Endothelial cell of umbilical vein (primary cell): ENCODE results near the gene ABHD10. TPM values are rescaled to one million over a fixed set of nuclear protein-coding genes. Genes with fewer than 3 reads are reported as not detected.

Experiments
- BruUV-seq: library from RNA; stranded (reverse); fragments of 400-500 nt; replicated peaks from 2 replicates; lab custom pipeline; 2021; lab: Mats Ljungman, UMichigan
- CTCF ChIA-PET: fragments of 300-600, 350-600 bp; sonication (Branson Sonifier 250); formaldehyde crosslinking; loops from one replicate; lab custom pipeline; 2021; ENCODE audit warnings: antibody characterized with exemption, inconsistent platforms; lab: Charles Lee
- POLR2A ChIA-PET: fragments of 300-600, 350-600 bp; sonication (Branson Sonifier 250); formaldehyde crosslinking; loops from one replicate; lab custom pipeline; 2021; ENCODE audit warnings: antibody characterized with exemption, inconsistent platforms; lab: Charles Lee
- DNase-seq: peaks from one replicate; pipeline ENCODE4 v3.0.0-alpha.2; 2011; ENCODE audit warnings: low read depth, low spot score
- FAIRE-seq: peaks from 2 replicates; lab custom pipeline; 2011; peaks lifted over from hg19 to GRCh38; lab: Jason Lieb, UNC
- H2AFZ ChIP-seq: 2 replicates; pipeline ENCODE4 v1.6.0; 2012; ENCODE audit warnings: low read depth, low read length, control low read depth, inconsistent platforms
- H3K27ac ChIP-seq: 2 replicates; pipeline ENCODE4 v1.5.1; 2011; ENCODE audit warnings: low read depth, mild to moderate bottlenecking, control low read depth, low read length, moderate library complexity; ENCODE audit not compliant: insufficient read depth
- H3K27me3 ChIP-seq, 2 experiments: 2 replicates each; pipeline versions ENCODE4 v1.6.0 to v1.6.1; 2011; ENCODE audit warnings: low read length in 2 of 2, mixed read lengths in 1 of 2; ENCODE audit not compliant: control insufficient read depth in 2 of 2, insufficient read depth in 2 of 2
- H3K36me3 ChIP-seq, 2 experiments: 2 replicates in 1 of 2; 3 replicates in 1 of 2; pipeline ENCODE4 v1.5.1; 2011; ENCODE audit warnings: low read length in 2 of 2, mild to moderate bottlenecking in 1 of 2, moderate library complexity in 1 of 2; ENCODE audit not compliant: control insufficient read depth in 2 of 2, insufficient read depth in 2 of 2; ENCODE audit errors: extremely low read depth in 1 of 2
- H3K4me1 ChIP-seq: 3 replicates; pipeline ENCODE4 v1.5.1; 2011; ENCODE audit warnings: mild to moderate bottlenecking, low read length; ENCODE audit not compliant: control insufficient read depth, insufficient read depth; ENCODE audit errors: extremely low read depth
- H3K4me2 ChIP-seq: 2 replicates; pipeline ENCODE4 v1.6.1; 2011; ENCODE audit warnings: low read length, control low read depth, mixed read lengths; ENCODE audit not compliant: insufficient read depth
- H3K4me3 ChIP-seq, 3 experiments: fragments of 200-600 bp in 1 of 3; sonication (generic), shearing (Covaris generic) in 1 of 3; replicated peaks in 1 of 3; 2 replicates each; pipeline ENCODE4 v1.5.1; 2011 to 2016; ENCODE audit warnings: control low read depth in 3 of 3, low read length in 3 of 3, mild to moderate bottlenecking in 2 of 3, inconsistent platforms in 1 of 3, low read depth in 1 of 3, moderate library complexity in 1 of 3; ENCODE audit not compliant: insufficient read depth in 1 of 3
- H3K79me2 ChIP-seq: 2 replicates; pipeline ENCODE4 v1.6.0; 2012; ENCODE audit warnings: low read length, inconsistent platforms; ENCODE audit not compliant: control insufficient read depth, insufficient read depth
- H3K9ac ChIP-seq: replicated peaks from 2 replicates; pipeline ENCODE3; 2011; ENCODE audit warnings: low read length, control low read depth; ENCODE audit not compliant: insufficient read depth; ENCODE audit errors: extremely low read depth
- H3K9me1 ChIP-seq: replicated peaks from 3 replicates; pipeline ENCODE4 v1.6.0; 2011; ENCODE audit warnings: mild to moderate bottlenecking, low read length; ENCODE audit not compliant: control insufficient read depth, insufficient read depth; ENCODE audit errors: extremely low read depth
- H3K9me3 ChIP-seq: replicated peaks from 2 replicates; pipeline ENCODE4 v1.5.1; 2012; ENCODE audit warnings: low read length, inconsistent platforms; ENCODE audit not compliant: control insufficient read depth, insufficient read depth
- H4K20me1 ChIP-seq: replicated peaks from 2 replicates; pipeline ENCODE3; 2011; ENCODE audit warnings: mild to moderate bottlenecking, low read length; ENCODE audit not compliant: control insufficient read depth, insufficient read depth; ENCODE audit errors: extremely low read depth
- CTCF ChIP-seq, 2 donors: IDR thresholded peaks; 1 replicate in 1 of 2; 2 replicates in 1 of 2; pipeline ENCODE4 v1.5.1; 2011; ENCODE audit warnings: low read length in 2 of 2, mild to moderate bottlenecking in 2 of 2, moderate library complexity in 2 of 2, control low read depth in 1 of 2, inconsistent platforms in 1 of 2, low read depth in 1 of 2; ENCODE audit not compliant: insufficient read depth in 1 of 2; ENCODE audit errors: extremely low read depth in 1 of 2
- POLR2A ChIP-seq: IDR thresholded peaks from 2 replicates; pipeline ENCODE4 v1.6.1; 2012; ENCODE audit warnings: low read depth, mild to moderate bottlenecking, control low read depth, low read length
- POLR2AphosphoS5 ChIP-seq: IDR thresholded peaks from 2 replicates; pipeline ENCODE4 v1.6.1; 2012; ENCODE audit warnings: low read depth, mild to moderate bottlenecking, control low read depth, low read length, moderate library complexity; ENCODE audit not compliant: insufficient read depth
- dilution Hi-C: fragments of 300-500 bp; cut with MboI; formaldehyde crosslinking; loops from one replicate; pipeline ENCODE4 v1.15.0; 2019; ENCODE audit warnings: low sequenced_read_pairs; ENCODE audit not compliant: extremely low pct_ligation_motif_present
- intact Hi-C: fragments of 100-400 bp; cut with micrococcal nuclease; formaldehyde crosslinking; loops from one replicate; pipeline ENCODE4 v1.10.0; 2022
- polyA plus RNA-seq, 4 experiments: library from polyadenylated mRNA; depleted of rRNA in 3 of 4; stranded (reverse) in 3 of 4; unstranded in 1 of 4; fragments of >200 nt; gene quantifications; 2 replicates each; pipeline versions ENCODE4 v1.2.1 to v1.2.3, GENCODE V29; 2011 to 2012; ENCODE audit warnings: missing spikeins in 1 of 4
- total RNA-seq: library from RNA; stranded (reverse); gene quantifications from 2 replicates; pipeline ENCODE4 v1.2.3, GENCODE V29; 2021

Gene ABHD10
- total and polyA plus RNA-seq, 2 donors (not counting 3 experiments of a cell fraction or from before 2014, with no cell fraction given): 10.0 to 37.0 TPM

GRCh38 chr3:111967068-111967467 is 11.8 kb upstream of the ABHD10 start:
- Histone ChIP-seq H3K4me2 (peak overlapping the region; percentile 60), H3K4me1 (peaks cover 26% of the 10 kb centered on the region), H3K27ac (peak overlapping the region; percentile 88), H4K20me1 (no peaks in the 10 kb centered on the region), H3K4me3 (no peak overlapping the region), H3K9me1 (no peaks in the 10 kb centered on the region), H3K27me3 (no peaks in the 10 kb centered on the region), H3K36me3 (peaks cover 10 to 15% of the 10 kb centered on the region in 2 experiments), H2AFZ (peak overlapping the region; percentile 67), H3K9ac (peak overlapping the region; percentile 61), H3K79me2 (no peaks in the 10 kb centered on the region), H3K9me3 (no peaks in the 10 kb centered on the region)
- FAIRE-seq (peak; percentile 85), DNase-seq (peak; percentile 80)
- POLR2A ChIA-PET: interaction anchor here (0.9 to 1.8 kb wide), 6 partner anchors 10 to 109 kb away, joined by 3 to 6 read pairs (median 4); partner anchors contain the start of gene ABHD10
- CTCF ChIA-PET: interaction anchor here (1.0 to 7.9 kb wide), 26 partner anchors 10 to 298 kb away, joined by 3 to 239 read pairs (median 12); partner anchors contain the start of genes ABHD10 and PHLDB2
- dilution Hi-C loops (no loop called here), intact Hi-C loops (loop anchor here (1.0 kb wide), 11 partner anchors 10 to 298 kb away; no protein-coding TSS in a partner anchor)
- no peak for TF ChIP-seq POLR2A
- TF ChIP-seq POLR2AphosphoS5: peak; percentile 34
- BruUV-seq: no TSS peak

- intact Hi-C loops: loop anchor here (1.0 kb wide), 11 partner anchors 10 to 298 kb away; no protein-coding TSS in a partner anchor
- H3K36me3 ChIP-seq: peaks cover 10 to 13% of the 10 kb centered on the region in 2 experiments
- peak overlapping the region; percentile 88 for H3K27ac ChIP-seq
Measured at GRCh38 chr3:111967651-111968274, 11.1 kb upstream of the ABHD10 start.

More at GRCh38 chr3:111967651-111968274, 11.1 kb upstream of the ABHD10 start:
- no peak overlapping the region for H3K4me3 ChIP-seq
- no peaks in the 10 kb centered on the region for H3K9me1 ChIP-seq
- FAIRE-seq (peak; percentile 88), DNase-seq (peak; percentile 84)
- H3K9me3 ChIP-seq: no peaks in the 10 kb centered on the region
- peaks cover 26% of the 10 kb centered on the region for H3K4me1 ChIP-seq
- no peak overlapping the region for H2AFZ ChIP-seq
- H3K4me2 ChIP-seq: peak overlapping the region; percentile 60
- H4K20me1 ChIP-seq: no peaks in the 10 kb centered on the region
- H3K9ac ChIP-seq: peak overlapping the region; percentile 61
- no TSS peak for BruUV-seq
- POLR2A ChIA-PET: interaction anchor here (0.9 to 1.8 kb wide), 6 partner anchors 10 to 109 kb away, joined by 3 to 6 read pairs (median 4); partner anchors contain the start of gene ABHD10
- TF ChIP-seq POLR2A (no peak), CTCF (IDR thresholded peaks at IDR 0.05; ENCODE audit: extremely low read depth in 1 of 2, insufficient read depth in 1 of 2, low read depth in 1 of 2, low read length in 2 of 2) (peak; percentile 78 to 87)
- dilution Hi-C loops: no loop called here
- no peaks in the 10 kb centered on the region for H3K27me3 ChIP-seq
- CTCF ChIA-PET: interaction anchor here (0.5 to 7.9 kb wide), 30 partner anchors 11 to 299 kb away, joined by 3 to 239 read pairs (median 9); partner anchors contain the start of genes ABHD10 and PHLDB2
- no peaks in the 10 kb centered on the region for H3K79me2 ChIP-seq
